Measurements from ENCODE around the gene ROCK2. TPM values are rescaled to one million over a fixed set of nuclear protein-coding genes. Genes with fewer than 3 reads are reported as not detected.

ROCK2 gene
- total RNA-seq (2022; extraction: Qiagen RNA extraction), result 20.5 to 27.8 TPM (median 24.3 TPM) in 5 replicates

GRCh38 chr2:11344342-11344955 lies at the start of gene ROCK2:
TSS of gene ROCK2 (minus strand) at chr2:11344636. CDS start at chr2:11344136, 500 bp downstream.

GRCh38 chr2:11155381-11156035 lies 188.9 kb downstream of the ROCK2 start, which contains the start of gene SLC66A3:
TSS of gene SLC66A3 (plus strand) at chr2:11155467. CDS start at chr2:11155547, 80 bp downstream.

Other genes starting within 250 kb of the ROCK2 start
- gene SLC66A3, start 189.2 kb downstream of the ROCK2 start, total RNA-seq (2022; extraction: Qiagen RNA extraction), result 32.9 to 36.1 TPM (median 35.4 TPM) in 5 replicates
- 21.3 to 25.5 TPM (median 24.7 TPM) in 5 replicates for gene E2F6, start 121.5 kb upstream of the ROCK2 start, total RNA-seq (2022; extraction: Qiagen RNA extraction)
- gene GREB1, start 189.4 kb upstream of the ROCK2 start, total RNA-seq (2022; extraction: Qiagen RNA extraction), result 2.6 to 4.0 TPM (median 3.2 TPM) in 5 replicates

All from A549 treated with Mapracorat at 1 μM for 4 hours (cell line).